NCI-H510A treated with DMSO at 0.1 percent for 48 hours (cell line): ENCODE results near the gene SALL4.

Experiments
- DNase-seq: peaks from one replicate; lab custom pipeline; 2025; lab: John Stamatoyannopoulos, UW

The SALL4 gene

DNA sequence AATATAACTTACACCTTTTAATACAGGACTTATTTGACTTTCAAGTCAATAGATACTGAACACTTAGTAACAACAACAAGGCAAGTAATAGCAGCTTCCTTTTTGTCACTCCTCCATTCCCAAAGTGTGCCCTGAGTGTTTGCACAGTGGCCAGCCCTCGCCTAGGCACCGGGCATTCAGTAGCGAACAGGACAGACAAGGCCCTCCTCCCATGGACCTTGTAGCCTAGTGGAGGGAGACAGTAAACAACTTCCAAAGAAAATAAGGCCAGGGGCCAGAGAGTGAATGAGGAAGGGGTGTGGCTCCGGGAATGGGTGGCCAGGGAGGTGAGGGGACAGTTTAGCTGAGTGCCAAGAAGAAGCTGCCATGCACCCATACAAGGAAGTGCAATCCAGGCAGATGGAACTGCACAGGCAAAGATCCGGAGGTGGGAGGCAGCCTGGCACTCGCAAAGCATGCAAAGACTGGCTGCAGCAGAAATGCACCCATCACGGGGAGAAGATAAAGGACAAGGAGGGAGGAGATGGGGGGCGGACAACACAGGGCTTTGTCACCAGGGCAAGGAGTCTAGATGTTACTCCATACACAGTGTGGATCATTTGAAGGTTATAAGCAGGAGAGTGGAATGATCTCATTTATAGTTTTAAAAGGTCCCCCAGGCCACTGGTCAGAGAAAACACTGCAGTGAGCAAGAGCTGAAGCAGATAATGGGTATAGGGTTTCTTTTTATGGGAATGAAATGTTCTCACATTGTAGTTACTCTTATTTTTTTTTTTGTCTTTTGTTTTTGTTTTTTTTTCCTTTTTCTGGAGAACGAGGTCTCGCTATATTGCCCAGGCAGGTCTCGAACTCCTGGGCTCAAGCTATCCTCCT lies 66.4 kb downstream of the SALL4 start:
- no peak for DNase-seq

DNA sequence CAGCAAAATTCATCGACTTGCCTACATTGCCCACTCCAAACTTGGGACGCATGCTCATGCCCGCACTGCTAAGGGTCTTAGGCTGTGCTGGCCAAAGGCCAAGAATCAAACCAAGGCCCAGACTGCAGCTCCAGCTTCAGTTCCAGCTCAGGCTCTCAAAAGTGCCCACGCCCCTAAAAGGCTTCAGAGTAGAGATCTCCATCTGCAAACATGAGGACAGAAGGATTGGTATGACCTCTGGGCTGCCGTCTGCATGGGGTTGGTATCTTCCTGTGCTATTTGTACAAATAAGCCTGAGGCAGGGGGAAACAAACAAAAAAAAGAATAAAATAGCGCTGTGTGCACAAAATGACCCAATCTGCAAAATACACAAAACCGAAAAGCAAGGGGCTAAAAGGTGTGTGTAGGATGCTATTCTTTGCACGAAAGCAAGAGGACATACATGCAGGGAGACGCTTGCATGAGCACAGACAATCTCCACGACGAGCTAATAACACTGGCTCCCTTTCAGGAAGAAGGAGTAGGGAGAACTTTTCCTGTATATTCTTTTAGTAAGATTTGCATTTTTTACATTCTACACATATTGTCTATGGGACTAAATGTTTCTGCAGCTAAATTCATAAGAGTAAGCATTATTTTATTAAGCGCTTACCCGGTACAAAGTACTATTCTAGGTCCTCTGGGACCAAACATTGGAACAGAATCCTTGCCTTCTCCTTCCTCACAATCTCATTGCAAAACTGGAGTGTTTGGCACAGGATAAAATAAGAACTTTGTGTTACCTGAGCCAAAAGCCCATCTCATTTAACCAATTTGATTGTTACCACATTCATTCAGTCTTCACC lies 67.2 kb downstream of the SALL4 start:
- no peak for DNase-seq

DNA sequence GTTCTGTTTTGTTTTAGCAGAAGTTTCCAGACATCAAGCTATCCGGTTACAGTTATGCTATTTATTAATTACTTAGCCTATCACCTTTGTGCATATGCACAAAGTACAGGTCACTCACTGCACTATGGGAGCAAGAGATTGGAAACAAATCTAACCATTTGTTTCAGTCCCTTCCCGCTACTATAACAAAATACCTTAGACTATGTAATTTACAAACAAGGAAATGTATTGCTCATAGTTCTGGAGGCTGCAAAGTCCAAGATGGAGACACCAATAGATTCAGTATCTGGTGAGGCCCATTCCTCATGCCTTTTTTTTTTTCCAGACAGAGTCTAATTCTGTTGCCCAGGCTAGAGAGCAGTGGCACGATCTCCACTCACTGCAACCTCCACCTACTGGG lies 69.3 kb downstream of the SALL4 start:
- no peak for DNase-seq
